ENCODE results near the gene MND1. TPM values are rescaled to one million over a fixed set of nuclear protein-coding genes. Genes with fewer than 3 reads are reported as not detected.

MND1 gene
- total and polyA plus RNA-seq, 2 donors (not counting 3 experiments of a cell fraction or from before 2014, with no cell fraction given) = 0.66 to 7.7 TPM

GRCh38 chr4:153327247-153327646 lies 17.2 kb upstream of the MND1 start:
- Histone ChIP-seq H3K27ac (ENCODE audit: insufficient read depth, low read depth, low read length) (no peak overlapping the region), H3K4me1 (ENCODE audit: control insufficient read depth, extremely low read depth, insufficient read depth, low read length) (peaks cover 19% of the 10 kb centered on the region), H3K9ac (replicated peaks; ENCODE audit: extremely low read depth, insufficient read depth, low read length) (no peak overlapping the region), H2AFZ (ENCODE audit: low read depth, low read length) (no peak overlapping the region), H3K27me3 (ENCODE audit: control insufficient read depth in 2 of 2, insufficient read depth in 2 of 2, low read length in 2 of 2) (no peaks in the 10 kb centered on the region), H3K36me3 (ENCODE audit: control insufficient read depth in 2 of 2, extremely low read depth in 1 of 2, insufficient read depth in 2 of 2, low read length in 2 of 2) (no peaks in the 10 kb centered on the region), H3K79me2 (ENCODE audit: control insufficient read depth, insufficient read depth, low read length) (no peaks in the 10 kb centered on the region), H3K4me3 (replicated peaks in 1 of 3; ENCODE audit: insufficient read depth in 1 of 3, low read depth in 1 of 3, low read length in 3 of 3) (no peak overlapping the region), H3K4me2 (ENCODE audit: insufficient read depth, low read length) (no peak overlapping the region), H3K9me3 (replicated peaks; ENCODE audit: control insufficient read depth, insufficient read depth, low read length) (no peaks in the 10 kb centered on the region), H4K20me1 (replicated peaks; ENCODE audit: control insufficient read depth, extremely low read depth, insufficient read depth, low read length) (no peaks in the 10 kb centered on the region), H3K9me1 (replicated peaks; ENCODE audit: control insufficient read depth, extremely low read depth, insufficient read depth, low read length) (no peaks in the 10 kb centered on the region)
- BruUV-seq (replicated peaks) = no TSS peak
- CTCF ChIA-PET = interaction anchor here (2.0 to 2.5 kb wide), 2 partner anchors 184 to 247 kb away, joined by 6 to 14 read pairs; no protein-coding TSS in a partner anchor
- POLR2A ChIA-PET = no interaction called here
- dilution Hi-C loops (cut with MboI; ENCODE audit: extremely low pct_ligation_motif_present, low sequenced_read_pairs) (no loop called here), intact Hi-C loops (cut with micrococcal nuclease) (no loop called here)
- no peak for FAIRE-seq
- DNase-seq (ENCODE audit: low read depth, low spot score) = no peak
- TF ChIP-seq POLR2A (IDR thresholded peaks at IDR 0.05; ENCODE audit: low read depth, low read length) (no peak), GATA2 (IDR thresholded peaks at IDR 0.05; ENCODE audit: insufficient read depth, insufficient read length, low read depth, low read length) (no peak), FOS (IDR thresholded peaks at IDR 0.05; ENCODE audit: borderline replicate concordance, insufficient read depth, low read length) (no peak), MYC (IDR thresholded peaks at IDR 0.05; ENCODE audit: low read depth, low read length) (no peak), POLR2AphosphoS5 (IDR thresholded peaks at IDR 0.05; ENCODE audit: insufficient read depth, low read depth, low read length) (no peak), JUN (IDR thresholded peaks at IDR 0.05; ENCODE audit: borderline replicate concordance, insufficient read depth, insufficient read length, low read depth) (no peak), EZH2 (IDR thresholded peaks at IDR 0.05; ENCODE audit: borderline replicate concordance, low read depth, low read length, severe bottlenecking) (no peak), MAX (IDR thresholded peaks at IDR 0.05; ENCODE audit: insufficient read depth, insufficient read length) (no peak)
- TF ChIP-seq, protein P1, sequence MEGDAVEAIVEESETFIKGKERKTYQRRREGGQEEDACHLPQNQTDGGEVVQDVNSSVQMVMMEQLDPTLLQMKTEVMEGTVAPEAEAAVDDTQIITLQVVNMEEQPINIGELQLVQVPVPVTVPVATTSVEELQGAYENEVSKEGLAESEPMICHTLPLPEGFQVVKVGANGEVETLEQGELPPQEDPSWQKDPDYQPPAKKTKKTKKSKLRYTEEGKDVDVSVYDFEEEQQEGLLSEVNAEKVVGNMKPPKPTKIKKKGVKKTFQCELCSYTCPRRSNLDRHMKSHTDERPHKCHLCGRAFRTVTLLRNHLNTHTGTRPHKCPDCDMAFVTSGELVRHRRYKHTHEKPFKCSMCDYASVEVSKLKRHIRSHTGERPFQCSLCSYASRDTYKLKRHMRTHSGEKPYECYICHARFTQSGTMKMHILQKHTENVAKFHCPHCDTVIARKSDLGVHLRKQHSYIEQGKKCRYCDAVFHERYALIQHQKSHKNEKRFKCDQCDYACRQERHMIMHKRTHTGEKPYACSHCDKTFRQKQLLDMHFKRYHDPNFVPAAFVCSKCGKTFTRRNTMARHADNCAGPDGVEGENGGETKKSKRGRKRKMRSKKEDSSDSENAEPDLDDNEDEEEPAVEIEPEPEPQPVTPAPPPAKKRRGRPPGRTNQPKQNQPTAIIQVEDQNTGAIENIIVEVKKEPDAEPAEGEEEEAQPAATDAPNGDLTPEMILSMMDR (IDR thresholded peaks at IDR 0.05; ENCODE audit: extremely low read depth in 1 of 2, insufficient read depth in 1 of 2, low read depth in 1 of 2, low read length in 2 of 2) = no peak

Measured in endothelial cell of umbilical vein (primary cell).